ENCODE measurements around the gene EFNB1. TPM values are rescaled to one million over a fixed set of nuclear protein-coding genes. Genes with fewer than 3 reads are reported as not detected.

The EFNB1 gene
- polyA plus RNA-seq, 1 donor from 2014 or later: 25.5 TPM

DNA sequence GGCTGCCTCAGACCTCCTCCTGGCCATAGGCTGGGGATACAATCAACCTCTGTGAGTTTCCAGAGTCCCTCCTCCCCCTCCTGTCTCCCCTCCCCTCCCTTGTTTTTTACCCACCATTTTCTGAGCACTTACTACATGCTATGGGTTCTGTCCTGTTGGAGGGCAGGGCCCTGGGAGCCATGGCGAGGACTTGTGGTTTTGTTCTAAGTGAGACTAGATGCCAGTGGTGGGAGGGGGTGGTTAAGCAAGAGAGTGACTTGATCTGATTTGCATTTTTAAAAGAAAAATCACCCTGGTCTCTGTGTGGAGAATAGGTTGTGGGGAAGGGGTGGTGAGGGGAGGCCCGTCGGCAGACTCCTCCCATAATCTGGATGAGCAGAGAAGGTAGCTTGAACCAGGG, 39.5 kb downstream of the EFNB1 start:
- no peaks in the 10 kb centered on the region for H3K36me3 ChIP-seq (ENCODE audit: insufficient read depth, low read length)
- H3K4me3 ChIP-seq (ENCODE audit: low read length): no peak overlapping the region
- H3K27ac ChIP-seq (ENCODE audit: low read length): no peak overlapping the region
- H3K27me3 ChIP-seq (ENCODE audit: insufficient read depth, low read depth, low read length): no peaks in the 10 kb centered on the region
- no peaks in the 10 kb centered on the region for H3K79me2 ChIP-seq (replicated peaks; ENCODE audit: insufficient read depth, low read length)
- no peaks in the 10 kb centered on the region for H3K9me3 ChIP-seq (ENCODE audit: low read length)
- TF ChIP-seq EZH2 (IDR thresholded peaks at IDR 0.05; ENCODE audit: borderline replicate concordance, insufficient read depth, low read length, poor library complexity, severe bottlenecking): no peak
- no peak for TF ChIP-seq SMC3 (conservative IDR thresholded peaks at IDR 0.05; ENCODE audit: poor library complexity)
- no peak for TF ChIP-seq TAF1 (IDR thresholded peaks at IDR 0.05; ENCODE audit: low read depth)
- no peak for TF ChIP-seq MXI1 (conservative IDR thresholded peaks at IDR 0.05; ENCODE audit: poor library complexity, severe bottlenecking)
- TF ChIP-seq RAD21 (conservative IDR thresholded peaks at IDR 0.05): no peak
- no peak for TF ChIP-seq EP300 (conservative IDR thresholded peaks at IDR 0.05; ENCODE audit: poor library complexity, severe bottlenecking)
- TF ChIP-seq, protein P1, sequence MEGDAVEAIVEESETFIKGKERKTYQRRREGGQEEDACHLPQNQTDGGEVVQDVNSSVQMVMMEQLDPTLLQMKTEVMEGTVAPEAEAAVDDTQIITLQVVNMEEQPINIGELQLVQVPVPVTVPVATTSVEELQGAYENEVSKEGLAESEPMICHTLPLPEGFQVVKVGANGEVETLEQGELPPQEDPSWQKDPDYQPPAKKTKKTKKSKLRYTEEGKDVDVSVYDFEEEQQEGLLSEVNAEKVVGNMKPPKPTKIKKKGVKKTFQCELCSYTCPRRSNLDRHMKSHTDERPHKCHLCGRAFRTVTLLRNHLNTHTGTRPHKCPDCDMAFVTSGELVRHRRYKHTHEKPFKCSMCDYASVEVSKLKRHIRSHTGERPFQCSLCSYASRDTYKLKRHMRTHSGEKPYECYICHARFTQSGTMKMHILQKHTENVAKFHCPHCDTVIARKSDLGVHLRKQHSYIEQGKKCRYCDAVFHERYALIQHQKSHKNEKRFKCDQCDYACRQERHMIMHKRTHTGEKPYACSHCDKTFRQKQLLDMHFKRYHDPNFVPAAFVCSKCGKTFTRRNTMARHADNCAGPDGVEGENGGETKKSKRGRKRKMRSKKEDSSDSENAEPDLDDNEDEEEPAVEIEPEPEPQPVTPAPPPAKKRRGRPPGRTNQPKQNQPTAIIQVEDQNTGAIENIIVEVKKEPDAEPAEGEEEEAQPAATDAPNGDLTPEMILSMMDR (IDR thresholded peaks at IDR 0.05; ENCODE audit: poor library complexity, severe bottlenecking): no peak
- no peak for TF ChIP-seq POLR2AphosphoS5 (IDR thresholded peaks at IDR 0.05)
- no peaks in the 10 kb centered on the region for H3F3A ChIP-seq (ENCODE audit: insufficient read depth, low read length, poor library complexity, severe bottlenecking)
- no peak overlapping the region for H2AFZ ChIP-seq (ENCODE audit: low read depth, low read length)
- H3K9me2 ChIP-seq (ENCODE audit: insufficient read depth, low read length): no peaks in the 10 kb centered on the region
- H3K9ac ChIP-seq (ENCODE audit: low read length): no peak overlapping the region
- H4K20me1 ChIP-seq (ENCODE audit: insufficient read depth): no peaks in the 10 kb centered on the region
- no peak overlapping the region for H3K4me2 ChIP-seq (ENCODE audit: low read length)

DNA sequence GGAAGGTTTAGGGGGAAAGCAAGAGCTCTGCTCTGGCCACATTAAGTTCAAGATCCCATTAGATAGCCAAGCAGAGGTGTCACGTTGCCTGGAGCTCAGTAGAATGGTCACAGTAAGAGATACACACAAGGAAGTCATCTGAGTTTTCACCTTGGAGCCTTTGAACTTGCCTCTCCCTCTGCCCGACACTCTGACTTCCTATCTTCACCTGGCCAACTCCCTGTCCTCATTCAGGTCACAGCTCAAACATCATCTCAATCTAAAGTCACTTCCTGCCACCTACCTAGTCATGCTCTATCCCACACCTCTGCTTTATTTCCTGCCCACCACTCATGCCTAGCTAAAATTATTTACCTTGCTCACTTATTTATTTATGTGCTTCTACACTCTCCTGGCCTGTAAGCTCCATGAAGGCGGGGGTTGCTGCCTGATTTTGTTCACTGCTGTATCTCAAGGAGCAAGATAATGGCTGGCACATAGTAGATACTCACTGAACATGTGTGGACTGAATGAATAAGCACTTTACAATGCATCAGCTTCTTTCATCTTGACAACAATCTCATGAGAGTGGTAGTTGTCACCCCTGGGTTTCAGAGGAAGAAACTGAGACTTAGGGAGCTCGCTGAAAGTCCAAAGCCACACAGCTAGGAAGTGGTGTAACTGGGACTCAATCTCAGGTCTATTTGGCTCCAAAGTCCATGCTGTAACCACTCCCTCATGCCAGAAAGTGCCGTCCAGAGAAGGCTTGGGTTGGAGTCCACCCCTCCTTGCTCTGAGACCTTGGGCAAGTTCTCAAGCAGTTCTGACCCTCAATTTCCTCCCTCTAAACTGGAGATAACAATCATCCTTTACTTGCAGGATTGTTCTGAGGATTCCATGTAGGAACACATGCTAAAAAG, 40.3 kb downstream of the EFNB1 start:
- no peak for TF ChIP-seq TAF1 (IDR thresholded peaks at IDR 0.05; ENCODE audit: low read depth)
- TF ChIP-seq, protein P1 (IDR thresholded peaks at IDR 0.05; ENCODE audit: poor library complexity, severe bottlenecking): no peak
- Histone ChIP-seq H3K9me2 (ENCODE audit: insufficient read depth, low read length) (no peaks in the 10 kb centered on the region), H3K27ac (ENCODE audit: low read length) (no peak overlapping the region), H3K27me3 (ENCODE audit: insufficient read depth, low read depth, low read length) (no peaks in the 10 kb centered on the region), H3K36me3 (ENCODE audit: insufficient read depth, low read length) (no peaks in the 10 kb centered on the region), H3K79me2 (replicated peaks; ENCODE audit: insufficient read depth, low read length) (no peaks in the 10 kb centered on the region), H4K20me1 (ENCODE audit: insufficient read depth) (no peaks in the 10 kb centered on the region), H3K4me2 (ENCODE audit: low read length) (no peak overlapping the region), H3K9ac (ENCODE audit: low read length) (no peak overlapping the region), H3K4me3 (ENCODE audit: low read length) (no peak overlapping the region), H3F3A (ENCODE audit: insufficient read depth, low read length, poor library complexity, severe bottlenecking) (no peaks in the 10 kb centered on the region), H3K9me3 (ENCODE audit: low read length) (no peaks in the 10 kb centered on the region), H2AFZ (ENCODE audit: low read depth, low read length) (no peak overlapping the region)

DNA sequence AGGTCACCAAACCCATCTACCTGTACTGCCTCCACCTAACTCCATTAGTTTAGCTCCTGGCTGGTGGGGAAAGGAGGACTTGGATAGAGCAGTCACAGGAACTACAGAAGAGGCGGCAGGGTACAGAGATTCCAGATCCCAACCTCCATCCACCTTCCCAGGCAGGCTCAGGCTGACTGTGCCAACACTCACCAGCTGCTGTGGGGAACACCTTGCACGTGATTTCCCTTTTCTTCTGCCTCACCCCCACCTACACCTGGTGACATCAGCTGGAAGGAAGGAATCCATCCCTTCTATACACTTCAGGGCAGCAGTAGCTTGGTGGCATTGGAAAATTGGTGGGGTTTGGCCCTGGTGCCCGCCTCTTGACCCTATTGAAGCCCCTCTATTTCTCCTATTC, 41.5 kb downstream of the EFNB1 start:
- no peaks in the 10 kb centered on the region for H4K20me1 ChIP-seq (ENCODE audit: insufficient read depth)
- no peak overlapping the region for H2AFZ ChIP-seq (ENCODE audit: low read depth, low read length)
- no peaks in the 10 kb centered on the region for H3K9me2 ChIP-seq (ENCODE audit: insufficient read depth, low read length)
- no peak overlapping the region for H3K4me2 ChIP-seq (ENCODE audit: low read length)
- H3K4me3 ChIP-seq (ENCODE audit: low read length): no peak overlapping the region
- H3K9me3 ChIP-seq (ENCODE audit: low read length): no peaks in the 10 kb centered on the region
- no peak overlapping the region for H3K9ac ChIP-seq (ENCODE audit: low read length)
- no peaks in the 10 kb centered on the region for H3K79me2 ChIP-seq (replicated peaks; ENCODE audit: insufficient read depth, low read length)
- H3F3A ChIP-seq (ENCODE audit: insufficient read depth, low read length, poor library complexity, severe bottlenecking): no peaks in the 10 kb centered on the region
- H3K27ac ChIP-seq (ENCODE audit: low read length): no peak overlapping the region
- TF ChIP-seq EZH2 (IDR thresholded peaks at IDR 0.05; ENCODE audit: borderline replicate concordance, insufficient read depth, low read length, poor library complexity, severe bottlenecking) (no peak), EP300 (conservative IDR thresholded peaks at IDR 0.05; ENCODE audit: poor library complexity, severe bottlenecking) (no peak), TAF1 (IDR thresholded peaks at IDR 0.05; ENCODE audit: low read depth) (no peak), SMC3 (conservative IDR thresholded peaks at IDR 0.05; ENCODE audit: poor library complexity) (no peak), RAD21 (conservative IDR thresholded peaks at IDR 0.05) (no peak), MXI1 (conservative IDR thresholded peaks at IDR 0.05; ENCODE audit: poor library complexity, severe bottlenecking) (no peak), POLR2AphosphoS5 (IDR thresholded peaks at IDR 0.05) (no peak)
- TF ChIP-seq, protein P2, sequence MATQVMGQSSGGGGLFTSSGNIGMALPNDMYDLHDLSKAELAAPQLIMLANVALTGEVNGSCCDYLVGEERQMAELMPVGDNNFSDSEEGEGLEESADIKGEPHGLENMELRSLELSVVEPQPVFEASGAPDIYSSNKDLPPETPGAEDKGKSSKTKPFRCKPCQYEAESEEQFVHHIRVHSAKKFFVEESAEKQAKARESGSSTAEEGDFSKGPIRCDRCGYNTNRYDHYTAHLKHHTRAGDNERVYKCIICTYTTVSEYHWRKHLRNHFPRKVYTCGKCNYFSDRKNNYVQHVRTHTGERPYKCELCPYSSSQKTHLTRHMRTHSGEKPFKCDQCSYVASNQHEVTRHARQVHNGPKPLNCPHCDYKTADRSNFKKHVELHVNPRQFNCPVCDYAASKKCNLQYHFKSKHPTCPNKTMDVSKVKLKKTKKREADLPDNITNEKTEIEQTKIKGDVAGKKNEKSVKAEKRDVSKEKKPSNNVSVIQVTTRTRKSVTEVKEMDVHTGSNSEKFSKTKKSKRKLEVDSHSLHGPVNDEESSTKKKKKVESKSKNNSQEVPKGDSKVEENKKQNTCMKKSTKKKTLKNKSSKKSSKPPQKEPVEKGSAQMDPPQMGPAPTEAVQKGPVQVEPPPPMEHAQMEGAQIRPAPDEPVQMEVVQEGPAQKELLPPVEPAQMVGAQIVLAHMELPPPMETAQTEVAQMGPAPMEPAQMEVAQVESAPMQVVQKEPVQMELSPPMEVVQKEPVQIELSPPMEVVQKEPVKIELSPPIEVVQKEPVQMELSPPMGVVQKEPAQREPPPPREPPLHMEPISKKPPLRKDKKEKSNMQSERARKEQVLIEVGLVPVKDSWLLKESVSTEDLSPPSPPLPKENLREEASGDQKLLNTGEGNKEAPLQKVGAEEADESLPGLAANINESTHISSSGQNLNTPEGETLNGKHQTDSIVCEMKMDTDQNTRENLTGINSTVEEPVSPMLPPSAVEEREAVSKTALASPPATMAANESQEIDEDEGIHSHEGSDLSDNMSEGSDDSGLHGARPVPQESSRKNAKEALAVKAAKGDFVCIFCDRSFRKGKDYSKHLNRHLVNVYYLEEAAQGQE (IDR thresholded peaks at IDR 0.05; ENCODE audit: borderline replicate concordance): no peak
- TF ChIP-seq, protein P1 (IDR thresholded peaks at IDR 0.05; ENCODE audit: poor library complexity, severe bottlenecking): no peak
- H3K36me3 ChIP-seq (ENCODE audit: insufficient read depth, low read length): no peaks in the 10 kb centered on the region
- H3K27me3 ChIP-seq (ENCODE audit: insufficient read depth, low read depth, low read length): no peaks in the 10 kb centered on the region

Data from neural cell (in vitro differentiated cells).